CD4-positive, alpha-beta memory T cell (primary cell): ENCODE data around the gene EWSR1. TPM values are rescaled to one million over a fixed set of nuclear protein-coding genes. Genes with fewer than 3 reads are reported as not detected.

Experiments
- CTCF ChIA-PET: fragments of 350-600 bp; sonication (Branson Sonifier 250); formaldehyde crosslinking; loops from one replicate; lab custom pipeline; 2021; ENCODE audit warnings: inconsistent platforms; ENCODE audit not compliant: partially characterized antibody; lab: Charles Lee
- POLR2A ChIA-PET: fragments of 350-600 bp; sonication (Branson Sonifier 250); formaldehyde crosslinking; loops from one replicate; lab custom pipeline; 2021; ENCODE audit not compliant: partially characterized antibody; lab: Charles Lee
- DNase-seq, 5 donors: peaks; one replicate each; pipeline versions ENCODE4 v3.0.0 to v3.0.0-alpha.2; 2020 to 2022; ENCODE audit warnings: mixed read lengths in 1 of 5
- H3K27ac ChIP-seq: one replicate; pipeline ENCODE4 v1.7.0; 2013; ENCODE audit warnings: low read depth, low read length
- H3K27me3 ChIP-seq: 2 replicates; pipeline ENCODE4 v1.7.0; 2013; ENCODE audit warnings: mild to moderate bottlenecking, low read length, moderate library complexity; ENCODE audit not compliant: insufficient read depth
- H3K36me3 ChIP-seq: 2 replicates; pipeline ENCODE4 v1.7.0; 2013; ENCODE audit warnings: mild to moderate bottlenecking, low read length, moderate library complexity; ENCODE audit not compliant: insufficient read depth
- H3K4me1 ChIP-seq: 2 replicates; pipeline ENCODE4 v1.7.0; 2013; ENCODE audit warnings: mild to moderate bottlenecking, low read length, moderate library complexity; ENCODE audit not compliant: insufficient read depth
- H3K4me3 ChIP-seq, 2 donors: one replicate each; pipeline ENCODE4 v1.7.0; 2013; ENCODE audit warnings: low read length in 2 of 2, mild to moderate bottlenecking in 1 of 2
- H3K9me3 ChIP-seq, 2 donors: one replicate each; pipeline ENCODE4 v1.7.0; 2013; ENCODE audit warnings: low read length in 2 of 2, control low read depth in 1 of 2; ENCODE audit not compliant: control insufficient read depth in 1 of 2
- H3K27ac Mint-ChIP-seq, 7 donors: one replicate each; pipeline ENCODE4 v1.8.0; 2020 to 2021; ENCODE audit warnings: mixed read lengths in 7 of 7, mild to moderate bottlenecking in 6 of 7, inconsistent platforms in 3 of 7, moderate library complexity in 3 of 7
- H3K27me3 Mint-ChIP-seq, 2 donors: one replicate each; pipeline ENCODE4 v1.8.0; 2020 to 2021; ENCODE audit warnings: mixed read lengths in 2 of 2
- H3K36me3 Mint-ChIP-seq, 2 donors: one replicate each; pipeline ENCODE4 v1.8.0; 2020 to 2021; ENCODE audit warnings: mixed read lengths in 2 of 2, inconsistent platforms in 1 of 2, mild to moderate bottlenecking in 1 of 2
- H3K4me1 Mint-ChIP-seq, 4 donors: one replicate each; pipeline ENCODE4 v1.8.0; 2020 to 2021; ENCODE audit warnings: mixed read lengths in 4 of 4, mild to moderate bottlenecking in 1 of 4
- H3K4me3 Mint-ChIP-seq, 8 donors: one replicate each; pipeline ENCODE4 v1.8.0; 2020 to 2021; ENCODE audit warnings: mixed read lengths in 8 of 8, mild to moderate bottlenecking in 7 of 8, moderate library complexity in 6 of 8, inconsistent platforms in 3 of 8
- H3K9me3 Mint-ChIP-seq, 8 donors: one replicate each; pipeline ENCODE4 v1.8.0; 2020 to 2021; ENCODE audit warnings: mixed read lengths in 8 of 8, mild to moderate bottlenecking in 5 of 8, inconsistent platforms in 3 of 8, moderate library complexity in 1 of 8
- intact Hi-C: fragments of 100-400 bp; cut with micrococcal nuclease; formaldehyde crosslinking; loops from one replicate; pipeline ENCODE4 v1.15.1; 2023
- polyA plus RNA-seq, 2 donors: library from polyadenylated mRNA; unstranded; fragments of 300-500 nt; fragmentation: Illumina TruSeq; gene quantifications; one replicate each; pipeline ENCODE4 v1.2.3, GENCODE V29; 2021
- total RNA-seq, 2 experiments: library from RNA; stranded (reverse); gene quantifications; one replicate each; pipeline ENCODE4 v1.2.3, GENCODE V29; 2021

The EWSR1 gene
- total and polyA plus RNA-seq, 4 experiments from 2014 or later = 192 to 250 (median 228) TPM

- H3K4me1 Mint-ChIP-seq = peaks cover 10 to 37% (median 15%) of the 10 kb centered on the region in 4 donors
- H3K27me3 ChIP-seq = peaks cover 26% of the 10 kb centered on the region
- no peak within 1 kb of the TSS for H3K27ac ChIP-seq
- intact Hi-C loops = no loop called here
- H3K4me3 ChIP-seq = no peak within 1 kb of the TSS
- ChIA-PET POLR2A (no interaction called here), CTCF (no interaction called here)
- H3K27me3 Mint-ChIP-seq = peaks cover 29 to 33% of the 10 kb centered on the region in 2 donors
- peak within 1 kb of the TSS in 2 of 7 donors; percentile 3 to 45 for H3K27ac Mint-ChIP-seq
- H3K36me3 Mint-ChIP-seq = no peaks in the 10 kb centered on the region
- peak within 1 kb of the TSS; percentile 31 to 75 (median 61) for H3K4me3 Mint-ChIP-seq
- H3K4me1 ChIP-seq = peaks cover 19% of the 10 kb centered on the region
- H3K9me3 ChIP-seq = no peaks in the 10 kb centered on the region
- no peak for DNase-seq
- no peaks in the 10 kb centered on the region for H3K36me3 ChIP-seq
- peaks cover 0 to 6% (median 0%) of the 10 kb centered on the region in 8 donors for H3K9me3 Mint-ChIP-seq
Observed at GRCh38 chr22:29315286-29316140, 47.4 kb downstream of the EWSR1 start, which contains the start of gene RASL10A. Gene RASL10A, minus strand, starts transcription at chr22:29315697. Its CDS starts 451 bp downstream, at chr22:29315246.

- Mint-ChIP-seq H3K36me3 (no peaks in the 10 kb centered on the region), H3K9me3 (peaks cover 0 to 6% (median 0%) of the 10 kb centered on the region in 8 donors), H3K27me3 (peaks cover 27 to 31% of the 10 kb centered on the region in 2 donors), H3K4me1 (peaks cover 9 to 37% (median 13%) of the 10 kb centered on the region in 4 donors), H3K4me3 (peak overlapping the region in 4 of 8 donors; percentile 11 to 60 (median 52)), H3K27ac (peak overlapping the region in 1 of 7 donors; percentile 45)
- no peaks in the 10 kb centered on the region for H3K36me3 ChIP-seq
- H3K4me1 ChIP-seq = peaks cover 13% of the 10 kb centered on the region
- POLR2A ChIA-PET = no interaction called here
- CTCF ChIA-PET = no interaction called here
- H3K27ac ChIP-seq = no peak overlapping the region
- intact Hi-C loops = no loop called here
- H3K4me3 ChIP-seq = no peak overlapping the region
- no peaks in the 10 kb centered on the region for H3K9me3 ChIP-seq
- peaks cover 26% of the 10 kb centered on the region for H3K27me3 ChIP-seq
- no peak for DNase-seq
Observed at GRCh38 chr22:29316141-29316828, 48.2 kb downstream of the EWSR1 start.

- CTCF ChIA-PET = no interaction called here
- H3K27ac Mint-ChIP-seq = no peak overlapping the region
Observed at GRCh38 chr22:29317827-29318454, 49.9 kb downstream of the EWSR1 start.

GRCh38 chr22:29319072-29319471, 51.0 kb downstream of the EWSR1 start:
- peaks cover 9% of the 10 kb centered on the region for H3K4me1 ChIP-seq
- H3K9me3 Mint-ChIP-seq = peaks cover 0 to 6% (median 0%) of the 10 kb centered on the region in 8 donors
- H3K27me3 ChIP-seq = peaks cover 15% of the 10 kb centered on the region
- no peak overlapping the region for H3K27ac ChIP-seq
- DNase-seq = no peak
- no peak overlapping the region for H3K4me3 ChIP-seq
- H3K27ac Mint-ChIP-seq = no peak overlapping the region
- no peaks in the 10 kb centered on the region for H3K9me3 ChIP-seq
- intact Hi-C loops = no loop called here
- no peak overlapping the region for H3K4me3 Mint-ChIP-seq
- POLR2A ChIA-PET = no interaction called here
- peaks cover 5 to 18% (median 8%) of the 10 kb centered on the region in 4 donors for H3K4me1 Mint-ChIP-seq
- CTCF ChIA-PET = no interaction called here
- H3K36me3 ChIP-seq = no peaks in the 10 kb centered on the region
- H3K27me3 Mint-ChIP-seq = peaks cover 11 to 12% of the 10 kb centered on the region in 2 donors
- no peaks in the 10 kb centered on the region for H3K36me3 Mint-ChIP-seq

More at GRCh38 chr22:29317827-29318454, 49.9 kb downstream of the EWSR1 start:
- no peaks in the 10 kb centered on the region for H3K36me3 Mint-ChIP-seq
- H3K27me3 Mint-ChIP-seq = peaks cover 21 to 23% of the 10 kb centered on the region in 2 donors
- no peaks in the 10 kb centered on the region for H3K36me3 ChIP-seq
- H3K4me3 ChIP-seq = no peak overlapping the region
- no peaks in the 10 kb centered on the region for H3K9me3 ChIP-seq
- no peak for DNase-seq
- intact Hi-C loops = no loop called here
- H3K4me1 ChIP-seq = peaks cover 13% of the 10 kb centered on the region
- H3K27ac ChIP-seq = no peak overlapping the region
- H3K27me3 ChIP-seq = peaks cover 24% of the 10 kb centered on the region
- peaks cover 9 to 29% (median 13%) of the 10 kb centered on the region in 4 donors for H3K4me1 Mint-ChIP-seq
- no peak overlapping the region for H3K4me3 Mint-ChIP-seq
- H3K9me3 Mint-ChIP-seq = peaks cover 0 to 6% (median 0%) of the 10 kb centered on the region in 8 donors
- POLR2A ChIA-PET = no interaction called here

- H3K27me3 ChIP-seq = peaks cover 6% of the 10 kb centered on the region
- no peaks in the 10 kb centered on the region for H3K4me1 ChIP-seq
- Mint-ChIP-seq H3K4me3 (no peak overlapping the region), H3K9me3 (peaks cover 0 to 4% (median 0%) of the 10 kb centered on the region in 8 donors), H3K4me1 (peaks cover 0 to 11% (median 2%) of the 10 kb centered on the region in 4 donors), H3K27ac (no peak overlapping the region), H3K27me3 (peaks cover 4 to 5% of the 10 kb centered on the region in 2 donors), H3K36me3 (no peaks in the 10 kb centered on the region)
- POLR2A ChIA-PET = no interaction called here
- H3K4me3 ChIP-seq = no peak overlapping the region
- no peaks in the 10 kb centered on the region for H3K9me3 ChIP-seq
- CTCF ChIA-PET = interaction anchor here (0.6 kb wide), 1 partner anchor 76 kb away, joined by 3 read pairs; no protein-coding TSS in a partner anchor
- H3K27ac ChIP-seq = no peak overlapping the region
- intact Hi-C loops = no loop called here
- no peak for DNase-seq
- no peaks in the 10 kb centered on the region for H3K36me3 ChIP-seq
Observed at GRCh38 chr22:29320546-29320945, 52.5 kb downstream of the EWSR1 start.

GRCh38 chr22:29323641-29324040, 55.6 kb downstream of the EWSR1 start:
- no peak for DNase-seq
- peaks cover 6% of the 10 kb centered on the region for H3K36me3 ChIP-seq
- Mint-ChIP-seq H3K4me1 (no peaks in the 10 kb centered on the region), H3K9me3 (no peaks in the 10 kb centered on the region), H3K36me3 (peaks cover 3 to 10% of the 10 kb centered on the region in 2 donors), H3K4me3 (no peak overlapping the region), H3K27me3 (no peaks in the 10 kb centered on the region), H3K27ac (peak overlapping the region in 2 of 7 donors; percentile 3 to 11)
- no peaks in the 10 kb centered on the region for H3K4me1 ChIP-seq
- intact Hi-C loops = no loop called here
- H3K9me3 ChIP-seq = no peaks in the 10 kb centered on the region
- no peaks in the 10 kb centered on the region for H3K27me3 ChIP-seq
- POLR2A ChIA-PET = no interaction called here
- CTCF ChIA-PET = no interaction called here
- H3K4me3 ChIP-seq = no peak overlapping the region
- no peak overlapping the region for H3K27ac ChIP-seq
